Gastroesophageal sphincter (tissue), 4 donors: Measurements from ENCODE around the gene E2F2. TPM values are rescaled to one million over a fixed set of nuclear protein-coding genes. Genes with fewer than 3 reads are reported as not detected.

ENCODE experiments used
- ATAC-seq: fragments of 150-250 bp; one replicate; pipeline ENCODE4 v1.9.1; 2016; ENCODE audit warnings: mild to moderate bottlenecking, moderate library complexity
- H3K27ac ChIP-seq, 4 donors: fragments of 200-600 bp; sonication (generic) in 3 of 4; 1 replicate in 3 of 4; 2 replicates in 1 of 4; pipeline ENCODE4 v1.5.1; 2016 to 2019
- H3K27me3 ChIP-seq: fragments of 200-600 bp; sonication (generic); one replicate; pipeline ENCODE4 v1.5.1; 2019
- H3K36me3 ChIP-seq, 2 donors: fragments of 200-600 bp; sonication (generic); one replicate each; pipeline ENCODE4 v1.5.1; 2019; ENCODE audit warnings: control low read depth in 1 of 2
- H3K4me1 ChIP-seq, 3 donors: fragments of 200-600 bp; sonication (generic); 1 replicate in 2 of 3; 2 replicates in 1 of 3; pipeline ENCODE4 v1.5.1; 2016 to 2019; ENCODE audit warnings: control low read depth in 2 of 3
- H3K4me3 ChIP-seq, 2 donors: fragments of 200-600 bp; sonication (generic); one replicate each; pipeline ENCODE4 v1.5.1; 2019; ENCODE audit warnings: mild to moderate bottlenecking in 1 of 2, moderate library complexity in 1 of 2
- H3K9me3 ChIP-seq, 3 donors: fragments of 200-600 bp; sonication (generic); one replicate each; pipeline ENCODE4 v1.5.1; 2017 to 2019; ENCODE audit warnings: control low read depth in 2 of 3
- CTCF ChIP-seq, 4 experiments: fragments of 200-600 bp in 2 of 4; fragments of 450-650 bp in 2 of 4; sonication (generic) in 1 of 4; IDR thresholded peaks; one replicate each; pipeline ENCODE4 v1.5.1; 2017 to 2019; ENCODE audit warnings: antibody characterized with exemption in 4 of 4, mild to moderate bottlenecking in 2 of 4, moderate library complexity in 2 of 4
- EP300 ChIP-seq: sonication (generic); formaldehyde crosslinking; IDR thresholded peaks from one replicate; pipeline ENCODE4 v1.6.1; 2017; ENCODE audit warnings: antibody characterized with exemption, mild to moderate bottlenecking
- POLR2A ChIP-seq, 2 donors: fragments of 450-650 bp; IDR thresholded peaks; one replicate each; pipeline ENCODE4 v1.6.1; 2017; ENCODE audit warnings: antibody characterized with exemption in 2 of 2, mild to moderate bottlenecking in 2 of 2, moderate library complexity in 1 of 2
- POLR2AphosphoS5 ChIP-seq: sonication (generic); formaldehyde crosslinking; IDR thresholded peaks from one replicate; pipeline ENCODE4 v1.6.1; 2017; ENCODE audit warnings: antibody characterized with exemption
- WGBS, 2 donors: methylation state at CpG; one replicate each; pipeline ENCODE4 v1.1.5; 2018; ENCODE audit warnings: low coverage in 1 of 2; 5-methylcytosine and 5-hydroxymethylcytosine counted together
- total RNA-seq, 4 donors: library from RNA; depleted of rRNA; stranded (reverse); fragments of >200 nt; gene quantifications; one replicate each; pipeline ENCODE4 v1.1.0, GENCODE V29; 2016

The E2F2 gene
- total RNA-seq, 4 donors from 2014 or later: 0.08 to 0.17 TPM; not detected in 2

- ATAC-seq: no peak
- Histone ChIP-seq H3K9me3 (no peaks in the 10 kb centered on the region), H3K4me1 (peaks cover 18 to 89% (median 48%) of the 10 kb centered on the region in 3 donors), H3K27me3 (no peaks in the 10 kb centered on the region), H3K36me3 (peaks cover 0 to 2% of the 10 kb centered on the region in 2 donors), H3K27ac (peak overlapping the region; percentile 86 to 98 (median 93)), H3K4me3 (peak overlapping the region in 1 of 2 donors; percentile 18)
- no peak for TF ChIP-seq POLR2A (IDR thresholded peaks at IDR 0.05)
- no peak for TF ChIP-seq POLR2AphosphoS5
- no peak for TF ChIP-seq CTCF (IDR thresholded peaks at IDR 0.05)
- no peak for TF ChIP-seq EP300
- 42 to 72% methylated on average over 5 to 7 of the region's 9 CpGs for WGBS, 2 donors
Observed at GRCh38 chr1:23563003-23563402, 32.0 kb upstream of the E2F2 start.

GRCh38 chr1:23562137-23562876 is 31.3 kb upstream of the E2F2 start:
- Histone ChIP-seq H3K9me3 (no peaks in the 10 kb centered on the region), H3K36me3 (peaks cover 0 to 9% of the 10 kb centered on the region in 2 donors), H3K4me1 (peaks cover 18 to 89% (median 44%) of the 10 kb centered on the region in 3 donors), H3K27me3 (no peaks in the 10 kb centered on the region), H3K4me3 (peak overlapping the region in 1 of 2 donors; percentile 88), H3K27ac (peak overlapping the region; percentile 94 to 98 (median 97))
- peak; percentile 90 for ATAC-seq
- TF ChIP-seq POLR2A (IDR thresholded peaks at IDR 0.05) (peak; percentile 44 to 45), POLR2AphosphoS5 (peak; percentile 91), EP300 (peak; percentile 66), CTCF (IDR thresholded peaks at IDR 0.05) (no peak)
- whole genome bisulfite sequencing, 2 donors: 0% methylated on average over 17 to 18 of the region's 19 CpGs

GRCh38 chr1:23561813-23562100 is 30.7 kb upstream of the E2F2 start:
- Histone ChIP-seq H3K4me3 (peak overlapping the region in 1 of 2 donors; percentile 88), H3K4me1 (peaks cover 18 to 89% (median 44%) of the 10 kb centered on the region in 3 donors), H3K36me3 (peaks cover 0 to 11% of the 10 kb centered on the region in 2 donors), H3K27me3 (no peaks in the 10 kb centered on the region), H3K27ac (peak overlapping the region; percentile 94 to 98 (median 97)), H3K9me3 (no peaks in the 10 kb centered on the region)
- whole genome bisulfite sequencing, 2 donors: 8 to 20% methylated on average over 2 of the region's 2 CpGs
- no peak for ATAC-seq
- TF ChIP-seq CTCF (IDR thresholded peaks at IDR 0.05) (no peak), POLR2A (IDR thresholded peaks at IDR 0.05) (no peak), POLR2AphosphoS5 (no peak)

GRCh38 chr1:23561076-23561812 is 30.2 kb upstream of the E2F2 start:
- no peak for TF ChIP-seq EP300
- no peak for TF ChIP-seq CTCF (IDR thresholded peaks at IDR 0.05)
- TF ChIP-seq POLR2AphosphoS5: no peak
- no peak for TF ChIP-seq POLR2A (IDR thresholded peaks at IDR 0.05)
- Histone ChIP-seq H3K4me1 (peaks cover 18 to 89% (median 44%) of the 10 kb centered on the region in 3 donors), H3K27ac (peak overlapping the region; percentile 94 to 98 (median 97)), H3K4me3 (peak overlapping the region in 1 of 2 donors; percentile 88), H3K9me3 (no peaks in the 10 kb centered on the region), H3K27me3 (no peaks in the 10 kb centered on the region), H3K36me3 (peaks cover 0 to 11% of the 10 kb centered on the region in 2 donors)
- 44 to 58% methylated on average over 6 of the region's 6 CpGs for WGBS, 2 donors
- no peak for ATAC-seq
